GM21528 (cell line): ENCODE results near the gene KIRREL3.

Experiments used
- ATAC-seq: cut with Tn5 transposase; IDR thresholded peaks from one replicate; pipeline ENCODE4 v1.9.1; 2021; ENCODE audit warnings: mild to moderate bottlenecking, moderate library complexity; ENCODE audit not compliant: unreplicated experiment, low FRiP score

KIRREL3 gene

DNA sequence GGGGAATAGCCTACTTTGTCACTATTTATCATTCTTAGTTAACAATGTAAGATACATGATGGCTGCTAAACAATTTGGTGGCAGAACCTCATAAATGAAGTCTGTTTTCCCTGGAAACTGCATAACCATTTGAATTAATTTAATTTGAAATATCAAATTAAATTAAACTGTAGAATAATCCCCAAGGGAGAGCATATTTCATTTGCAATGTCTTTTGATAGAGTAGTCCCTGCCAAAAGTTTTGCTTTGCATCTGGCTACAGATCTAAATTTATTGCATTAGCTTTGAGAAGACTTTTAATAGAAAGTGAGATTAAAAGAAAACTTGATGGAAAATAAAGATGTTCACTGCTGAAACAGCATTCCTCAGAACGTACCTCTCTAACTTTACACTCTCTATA, 246.6 kb downstream of the KIRREL3 start:
- no peak for ATAC-seq

DNA sequence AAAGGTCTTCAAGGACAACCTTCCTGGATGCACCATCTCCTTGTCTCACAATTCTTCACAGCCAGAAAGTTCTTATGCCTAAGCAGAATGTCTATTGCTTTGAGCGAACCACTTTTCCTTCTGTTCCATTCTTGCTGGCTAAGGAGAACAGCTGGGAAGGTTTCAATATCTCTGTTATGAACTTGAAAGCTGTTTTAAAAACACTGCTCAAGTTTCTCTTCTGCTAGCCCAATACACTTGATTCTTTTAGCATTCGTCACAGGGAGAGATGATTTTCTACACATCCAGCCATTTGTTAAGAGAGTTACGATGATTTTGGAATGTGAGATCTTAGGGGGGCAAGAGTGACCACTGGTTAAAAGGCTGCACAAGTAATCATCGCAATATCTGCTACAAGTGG, 249.3 kb downstream of the KIRREL3 start:
- no peak for ATAC-seq

DNA sequence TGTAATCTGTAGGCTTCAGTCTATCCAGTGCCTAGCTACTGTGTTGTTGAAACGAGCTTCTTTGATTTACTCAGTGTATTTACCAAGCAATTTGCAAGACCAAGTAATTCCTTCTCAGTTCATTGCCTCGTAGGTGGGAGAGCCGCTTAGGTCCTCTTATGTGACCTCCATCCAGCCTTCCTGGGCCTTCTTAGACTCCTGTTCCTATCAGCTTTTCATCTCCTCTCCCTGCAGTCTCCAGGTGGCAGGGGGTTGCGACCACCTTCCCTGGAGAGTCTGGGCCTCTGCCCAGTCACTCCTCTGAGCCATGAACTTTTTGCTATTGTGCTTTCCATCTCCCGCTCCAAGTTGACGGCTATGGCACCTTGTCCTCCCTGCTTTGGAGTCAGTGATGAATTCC, 251.8 kb downstream of the KIRREL3 start:
- ATAC-seq: no peak

DNA sequence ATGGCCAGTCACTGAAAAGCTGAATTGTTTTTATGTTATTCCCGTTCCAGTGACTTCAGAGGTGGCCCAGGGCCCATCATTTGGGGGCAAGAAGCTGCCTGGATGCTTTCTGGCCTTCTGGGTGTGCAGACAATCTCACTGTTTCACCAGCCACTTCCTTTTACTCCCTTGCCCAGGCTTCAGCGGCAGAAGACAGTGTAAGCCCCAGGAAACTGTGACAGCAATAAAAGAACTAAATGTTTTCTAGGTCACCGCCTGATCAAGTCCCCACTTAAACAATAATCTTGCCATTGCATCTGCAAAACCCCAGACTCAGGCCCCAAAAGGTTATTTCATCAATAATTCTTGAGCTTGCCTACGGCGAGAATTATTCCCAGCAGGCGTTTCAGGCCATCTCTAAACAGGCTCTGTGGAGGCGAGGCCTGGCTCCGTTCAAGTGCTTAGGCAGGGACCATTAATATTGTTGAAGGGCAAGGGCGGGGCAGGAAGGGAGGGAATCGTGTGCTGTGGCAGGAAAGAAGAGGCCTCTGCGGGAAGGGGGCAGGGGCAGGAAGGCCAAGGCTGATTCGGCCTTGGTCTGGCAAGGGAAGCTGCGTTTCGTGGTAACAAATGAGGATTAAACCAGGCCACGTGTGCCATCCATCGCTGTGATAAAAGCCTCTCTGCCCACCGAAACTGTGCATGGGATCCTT, 252.3 kb downstream of the KIRREL3 start:
- ATAC-seq: no peak

DNA sequence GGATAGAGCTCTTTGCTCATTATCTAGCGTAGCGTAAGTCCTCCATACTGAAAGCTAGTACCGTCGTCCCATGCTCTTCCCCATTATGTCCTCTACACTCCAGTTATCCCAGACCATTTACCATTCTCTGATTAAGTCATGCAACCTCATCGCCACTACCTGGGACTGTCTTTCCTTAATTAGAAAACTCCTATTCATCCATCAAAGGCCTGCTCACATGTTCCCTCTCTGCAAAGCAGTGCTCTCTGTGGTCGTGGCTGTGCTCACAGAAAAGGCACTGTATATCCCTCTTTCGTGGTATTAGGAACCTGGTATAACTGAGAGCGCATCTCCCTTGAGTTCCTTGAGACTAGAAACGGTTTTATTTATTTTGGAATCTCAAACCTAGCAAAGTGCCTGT, 253.3 kb downstream of the KIRREL3 start:
- ATAC-seq: no peak

DNA sequence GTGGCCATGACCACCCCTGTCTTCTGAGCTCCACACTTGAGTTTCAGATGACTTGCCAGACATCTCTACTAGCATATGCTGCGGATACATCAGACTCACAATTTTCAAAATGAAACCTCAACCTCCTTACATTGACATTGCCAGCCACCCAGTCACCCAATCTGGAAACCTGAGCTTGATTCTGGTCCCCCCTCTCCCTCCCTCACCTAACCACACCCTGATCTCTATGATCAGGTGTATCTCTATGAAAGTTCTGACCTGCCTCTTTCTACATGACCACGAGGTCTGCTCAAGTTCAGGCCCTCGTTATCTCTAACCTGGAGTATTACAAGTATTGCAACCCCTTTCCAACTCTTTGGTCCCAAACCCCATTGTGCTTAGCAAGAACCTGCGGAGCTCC, 254.1 kb downstream of the KIRREL3 start:
- ATAC-seq: no peak

DNA sequence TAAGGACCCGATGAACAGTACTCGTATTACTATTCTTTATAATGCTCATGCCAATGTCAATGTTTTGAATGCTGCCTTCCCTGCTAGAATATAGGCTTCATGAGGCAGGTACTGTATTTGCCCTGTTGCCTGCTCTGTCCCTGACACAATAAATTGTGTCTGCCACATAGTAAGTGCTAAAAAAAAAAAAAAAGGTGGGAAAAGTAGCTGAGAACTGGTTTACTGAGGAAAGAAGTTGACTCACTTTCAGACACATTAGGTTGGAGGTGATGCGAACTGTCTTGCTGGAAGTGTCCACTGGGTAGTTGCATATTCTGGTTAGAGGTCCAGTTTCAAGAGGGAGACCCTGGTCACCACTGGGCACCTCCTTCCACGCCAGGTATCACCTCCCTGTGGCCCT, 255.9 kb downstream of the KIRREL3 start:
- no peak for ATAC-seq

DNA sequence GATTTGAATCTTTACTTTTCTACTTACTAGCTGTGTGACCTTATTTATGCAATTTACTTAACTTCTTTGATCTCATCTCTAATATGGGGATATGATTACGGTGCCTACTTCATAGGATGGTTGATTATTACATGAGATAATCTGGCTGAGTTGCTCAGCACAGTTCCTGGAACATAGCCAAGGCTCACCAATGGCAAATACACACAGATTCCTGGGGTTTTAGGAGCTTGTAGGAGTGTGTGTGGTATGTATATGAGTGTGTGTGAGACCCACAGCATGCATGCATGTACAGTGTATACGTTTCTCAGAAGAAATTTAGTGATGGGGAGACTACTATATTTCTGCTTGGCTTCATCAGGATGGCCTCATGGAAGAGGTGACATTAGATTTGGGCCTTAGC, 256.9 kb downstream of the KIRREL3 start:
- no peak for ATAC-seq

DNA sequence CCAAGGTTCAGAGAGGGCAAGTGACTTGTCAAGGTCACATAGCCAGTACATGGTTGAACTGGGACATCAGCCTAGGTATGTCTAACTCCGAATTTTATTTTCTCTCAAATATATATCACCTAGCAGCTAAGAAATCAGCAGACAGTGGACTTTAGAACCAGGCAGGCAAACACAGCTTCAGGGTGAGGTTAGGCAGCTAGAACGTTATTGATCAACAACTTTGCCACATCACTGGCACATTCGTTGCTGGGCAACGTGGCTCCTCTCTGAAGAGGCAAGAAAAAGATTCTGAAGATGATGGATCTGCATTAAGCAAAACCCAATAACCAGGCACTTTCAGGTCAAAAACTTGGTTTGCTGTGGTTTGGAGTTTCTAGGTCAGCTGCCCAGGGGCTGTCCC, 258.0 kb downstream of the KIRREL3 start:
- no peak for ATAC-seq

DNA sequence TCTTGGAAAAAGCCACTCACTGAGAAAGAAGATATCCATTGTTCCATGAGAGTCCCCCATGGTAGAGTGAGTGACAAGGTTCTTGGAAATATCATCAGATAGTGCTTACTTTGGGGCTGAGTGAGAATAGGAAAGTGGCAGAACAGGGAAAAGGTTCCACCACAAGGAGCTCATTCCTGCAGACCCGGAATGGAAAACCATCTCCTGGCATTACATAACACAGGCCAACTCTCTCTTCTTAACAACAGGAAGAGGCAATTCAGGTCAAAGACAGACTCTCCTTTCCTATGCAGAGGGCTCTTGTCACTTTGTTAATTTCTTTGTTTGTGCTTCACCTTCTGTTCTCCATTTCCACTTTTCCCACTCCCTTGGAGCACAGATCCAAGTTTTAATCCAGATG, 259.7 kb downstream of the KIRREL3 start:
- no peak for ATAC-seq

DNA sequence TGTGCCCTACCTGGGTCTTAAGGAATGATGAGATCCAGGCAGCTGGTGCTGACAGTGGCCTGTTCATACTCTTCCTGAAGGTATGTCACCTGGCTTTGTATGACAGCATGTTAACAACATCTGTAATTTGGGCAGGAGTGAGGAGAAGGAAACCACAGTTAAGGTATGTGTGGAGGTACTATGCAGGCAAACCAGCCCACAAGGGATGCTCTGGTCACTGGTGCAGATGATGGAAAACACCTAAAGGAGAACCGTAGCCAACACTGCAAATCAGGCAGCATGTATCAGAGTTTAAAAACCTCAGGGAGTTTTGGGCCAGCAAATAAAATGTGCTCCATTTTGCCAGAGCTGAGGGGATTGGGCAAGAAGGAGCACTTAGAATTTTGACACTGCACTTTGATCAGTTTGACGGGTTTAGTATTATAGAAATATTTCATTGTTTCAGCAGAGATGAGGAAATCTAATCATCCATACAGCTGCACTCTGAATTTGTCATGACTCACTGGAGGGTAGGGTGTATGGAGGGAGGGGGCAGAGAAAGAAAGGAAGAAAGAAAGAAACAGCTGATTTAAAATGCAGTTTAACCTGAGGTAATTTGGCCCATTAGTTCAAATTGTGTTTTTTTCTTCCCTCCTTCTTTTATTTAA, 260.9 kb downstream of the KIRREL3 start:
- ATAC-seq: no peak

DNA sequence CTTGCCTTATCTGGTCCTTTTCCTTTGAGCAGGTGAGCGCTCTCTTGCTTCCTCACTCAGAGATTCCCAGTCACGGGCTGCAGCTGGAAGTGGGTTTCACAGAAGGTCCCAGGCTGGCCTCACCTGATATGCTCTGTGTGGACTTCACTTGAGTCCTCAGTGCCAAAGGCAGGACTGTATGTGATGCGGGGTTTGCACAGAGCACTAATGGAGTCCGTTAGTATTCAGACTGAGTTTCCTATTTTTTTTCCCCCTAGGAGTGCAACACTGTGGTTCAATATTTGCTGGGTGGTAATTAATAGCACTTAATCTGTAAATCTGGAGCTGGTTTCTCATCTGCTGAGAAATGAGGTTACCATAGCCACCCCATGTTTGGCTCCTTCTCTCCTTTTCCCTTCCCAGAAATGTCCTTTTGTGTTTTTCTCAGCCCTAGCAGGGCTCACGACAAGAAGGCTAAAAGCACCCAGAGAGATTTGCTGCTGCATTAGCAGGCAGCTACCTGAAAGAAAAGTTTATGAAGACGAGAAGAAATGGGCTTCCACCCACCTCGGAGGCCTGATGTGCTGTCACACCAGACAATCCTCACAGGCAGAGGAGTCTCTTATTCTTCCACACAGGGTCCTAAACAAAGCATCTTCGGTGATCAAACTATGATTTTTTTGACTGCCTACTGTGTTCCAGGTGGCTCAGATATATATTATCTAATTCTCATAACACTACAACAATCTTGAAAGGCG, 262.1 kb downstream of the KIRREL3 start:
- no peak for ATAC-seq

DNA sequence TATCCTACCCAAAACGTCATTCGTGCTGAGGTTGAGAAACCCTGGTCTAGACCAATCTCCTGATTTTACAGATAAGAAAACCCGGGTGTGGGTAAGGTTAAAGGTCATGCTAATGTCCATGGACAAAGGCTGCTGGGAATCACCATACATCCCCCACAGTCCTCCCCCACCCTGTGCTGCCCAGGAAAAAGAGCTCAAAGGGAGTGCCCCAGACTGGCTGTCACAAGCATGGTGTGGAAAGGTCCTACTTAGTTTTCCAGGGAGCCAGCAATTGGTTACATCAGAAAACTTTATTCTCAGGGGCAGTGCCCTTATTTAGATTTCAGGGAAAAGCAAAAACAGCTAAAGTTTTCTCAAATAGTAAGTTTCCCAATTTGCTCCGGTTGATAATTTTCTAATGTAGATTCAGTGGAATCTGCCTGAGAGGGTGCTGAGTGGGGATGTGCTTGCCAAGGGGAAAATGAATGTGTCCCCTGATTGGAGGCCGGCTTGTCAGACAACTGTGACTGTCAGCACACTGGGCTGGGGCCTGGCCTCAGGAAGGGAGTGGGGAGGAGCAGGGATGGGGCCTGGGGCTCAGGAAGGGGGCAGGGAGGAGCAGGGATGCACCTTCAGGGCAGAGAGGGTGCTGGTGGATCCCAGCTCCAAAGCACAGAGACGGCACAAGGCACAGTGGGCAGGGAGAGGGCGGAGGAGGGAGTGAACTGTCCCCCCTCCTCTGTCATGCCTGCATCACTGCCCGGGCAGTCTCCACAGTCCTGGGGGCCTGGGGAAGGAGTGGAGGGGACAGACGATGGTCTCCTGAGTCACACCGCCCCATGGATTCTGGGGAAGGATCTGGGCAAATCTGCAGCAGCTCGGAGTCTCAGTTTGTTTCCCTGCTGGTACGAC, 263.6 kb downstream of the KIRREL3 start:
- ATAC-seq: no peak

DNA sequence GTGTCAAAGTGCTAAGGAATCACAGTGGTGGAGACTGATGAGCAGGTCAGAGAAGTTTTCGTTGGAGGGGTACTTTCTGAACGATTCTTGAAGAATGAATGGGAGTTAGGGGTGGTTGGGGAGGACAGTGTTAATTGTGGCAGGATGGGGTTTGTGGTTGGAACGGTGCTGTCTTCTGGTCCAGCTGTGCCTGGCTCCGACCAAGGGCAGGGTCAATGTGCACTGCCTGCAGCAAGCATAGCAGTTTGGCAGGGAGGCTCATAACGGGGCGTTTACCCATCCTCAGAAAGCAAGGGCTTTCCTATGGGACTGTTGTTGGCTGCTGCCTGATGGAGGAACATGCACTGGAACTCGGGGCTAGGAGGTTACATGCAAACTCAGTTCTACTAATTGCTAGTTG, 265.8 kb downstream of the KIRREL3 start:
- no peak for ATAC-seq

DNA sequence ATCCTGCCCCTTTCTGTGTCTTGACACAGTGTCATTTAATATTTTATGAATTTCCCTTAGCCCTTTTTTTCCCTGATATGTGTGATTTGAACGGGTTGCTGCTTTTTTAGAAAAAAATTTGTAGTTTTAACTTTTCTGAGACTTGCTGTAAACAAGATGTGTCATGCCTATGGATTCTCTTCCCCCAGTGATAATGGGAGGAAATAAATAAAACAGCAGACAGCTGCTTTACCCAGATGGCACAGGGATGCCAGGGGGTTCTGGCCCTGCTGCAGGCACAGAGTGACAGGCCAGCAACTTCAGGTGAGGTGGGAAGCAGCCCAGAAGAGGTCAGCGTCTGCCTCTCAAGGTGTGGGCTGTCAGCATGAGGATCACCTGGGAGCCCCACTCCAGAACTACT, 266.9 kb downstream of the KIRREL3 start:
- ATAC-seq: no peak

DNA sequence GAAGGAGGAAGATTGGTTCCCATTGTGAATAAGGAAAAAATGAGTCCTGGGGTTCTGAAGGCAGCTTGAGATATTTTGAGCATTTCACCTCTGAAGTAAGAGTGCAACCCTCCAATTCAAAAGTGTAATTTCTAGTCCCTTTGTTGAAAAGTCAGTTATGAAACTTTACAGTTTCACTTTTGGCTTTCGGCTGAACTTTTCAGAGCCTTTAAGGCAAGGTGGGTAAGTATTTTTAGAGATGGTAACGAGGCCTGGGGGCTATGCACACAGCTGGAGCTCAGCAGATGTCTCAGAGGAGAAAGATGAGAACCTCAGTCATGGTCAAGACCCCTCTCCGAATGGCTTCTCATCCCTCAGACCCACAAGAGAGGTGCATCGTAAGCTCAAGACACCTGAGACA, 267.6 kb downstream of the KIRREL3 start:
- peak; percentile 80 for ATAC-seq

DNA sequence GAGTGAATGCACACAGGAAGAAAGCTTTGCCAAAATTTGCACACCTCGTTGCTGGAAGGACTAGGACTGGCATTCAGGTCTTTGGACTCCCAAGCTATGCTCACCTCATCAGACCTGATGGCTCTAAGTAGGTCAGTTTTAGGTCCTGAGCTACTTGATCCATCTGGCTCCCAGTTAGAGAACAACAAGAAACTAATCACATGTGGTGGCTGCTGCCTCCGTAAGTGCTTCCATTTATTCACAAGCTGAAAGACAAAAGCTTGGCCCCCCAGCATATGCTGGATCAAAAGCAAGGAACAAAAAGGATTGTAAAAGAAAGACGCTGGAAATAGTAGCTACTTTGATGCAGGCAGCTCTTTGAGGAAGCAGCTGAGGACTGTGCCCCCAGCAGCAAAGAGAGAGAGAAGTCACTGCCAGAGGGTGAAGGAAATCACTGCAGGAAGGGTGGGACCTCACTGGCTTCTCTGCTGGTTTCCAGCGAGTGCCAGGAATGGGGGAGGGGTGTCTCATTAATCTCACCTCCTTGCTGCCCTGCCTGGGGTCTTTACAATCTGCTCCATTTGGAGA, 268.9 kb downstream of the KIRREL3 start:
- ATAC-seq: no peak

DNA sequence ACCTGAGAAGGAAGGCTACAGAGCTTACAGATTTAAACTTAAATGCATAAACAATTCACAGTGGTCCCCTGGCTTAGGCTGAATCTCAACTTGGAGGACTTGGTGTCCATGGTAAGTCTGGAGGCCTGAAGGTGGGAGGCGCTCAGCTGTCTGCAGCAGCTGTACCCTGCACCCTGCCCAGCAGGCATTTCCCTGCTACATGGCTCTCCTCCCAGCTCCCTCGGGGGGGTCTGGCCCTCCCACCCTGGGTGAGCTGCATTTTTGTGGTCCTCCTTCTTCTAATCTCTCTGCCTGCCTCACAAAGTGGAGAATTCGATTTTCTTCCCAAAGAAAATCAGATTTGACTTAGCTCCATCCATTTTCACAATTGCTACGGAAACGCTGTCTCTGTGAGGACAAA, 273.2 kb downstream of the KIRREL3 start:
- no peak for ATAC-seq

DNA sequence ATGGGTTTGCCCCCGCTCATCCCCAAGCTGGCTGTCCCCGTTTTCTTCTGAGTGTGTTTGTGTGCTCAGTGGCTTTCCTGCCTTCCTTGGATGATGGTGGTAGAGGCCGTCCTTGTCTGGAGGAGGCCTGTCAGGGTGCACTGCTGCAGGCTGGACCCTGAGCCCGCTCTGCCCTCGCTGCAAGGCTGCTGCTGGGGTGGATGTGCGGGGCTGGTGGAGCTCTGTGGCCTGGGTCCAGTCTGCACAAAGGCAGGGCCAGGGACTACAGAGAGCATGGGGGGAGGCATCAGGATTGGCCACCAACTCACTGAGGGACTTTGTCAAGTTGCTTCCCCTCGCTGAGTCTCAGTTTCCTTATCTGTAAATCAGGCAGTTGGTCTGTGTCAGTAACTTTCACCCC, 275.0 kb downstream of the KIRREL3 start:
- ATAC-seq: no peak

DNA sequence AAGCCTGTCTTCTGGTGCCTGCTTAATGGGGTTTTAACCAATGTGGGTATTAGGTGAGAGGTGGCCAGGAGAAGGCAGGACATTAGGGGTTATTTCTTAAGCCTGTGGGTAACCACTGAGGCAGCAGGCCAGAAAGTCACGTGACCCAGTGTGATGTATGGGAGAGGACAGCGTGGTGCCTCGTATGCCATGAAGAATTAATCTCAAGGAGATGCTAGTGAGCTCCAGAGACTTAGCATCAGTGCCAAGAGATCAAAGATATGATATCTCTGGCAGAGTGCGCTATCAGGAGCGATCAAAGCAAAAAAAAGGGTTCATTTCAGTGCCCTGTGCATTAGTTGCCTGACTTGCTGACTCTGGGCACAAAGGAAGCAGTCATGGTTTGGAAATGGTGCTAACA, 275.5 kb downstream of the KIRREL3 start:
- no peak for ATAC-seq

DNA sequence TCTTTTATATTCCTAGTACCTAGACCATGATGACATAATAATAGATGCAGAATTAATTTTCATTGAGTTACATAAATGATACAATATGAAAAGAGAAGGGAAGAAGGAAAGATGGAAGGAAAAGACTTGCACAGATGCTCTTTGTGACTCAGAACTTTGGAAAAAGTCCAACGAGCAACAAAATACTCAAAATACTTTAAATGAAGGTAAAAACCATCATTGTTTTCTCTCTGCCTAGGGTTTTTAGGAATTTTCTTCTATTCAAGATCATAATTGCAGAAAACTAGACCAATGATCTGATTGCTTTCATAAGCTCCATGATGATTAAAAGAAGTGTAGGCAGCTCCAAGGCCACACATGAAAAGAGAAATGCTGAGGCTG, 276.9 kb downstream of the KIRREL3 start:
- ATAC-seq: no peak
